ENCODE data around the gene CTTNBP2.

Gene CTTNBP2

DNA sequence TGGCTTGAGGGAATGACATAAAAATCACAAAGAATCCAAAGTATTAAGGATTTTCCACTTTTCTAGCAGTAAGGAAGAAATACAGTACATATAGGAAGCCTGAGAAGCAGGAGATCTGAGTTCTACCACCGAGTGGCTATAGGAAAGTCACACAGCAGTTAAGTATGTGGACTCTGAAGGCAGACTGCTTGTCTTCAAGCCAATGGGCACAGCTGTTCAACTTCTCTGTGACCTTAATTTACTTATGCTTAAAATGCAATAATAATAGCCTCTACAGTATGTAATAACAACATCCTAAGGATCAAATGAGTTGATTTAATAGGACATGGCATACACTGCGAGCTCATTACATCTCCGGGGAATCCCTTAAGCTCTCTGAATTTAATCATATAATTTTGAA lies 68.0 kb downstream of the CTTNBP2 start:
- no peak overlapping the region for H3K4me3 ChIP-seq (ENCODE audit: low read length)
- TF ChIP-seq, protein P1, sequence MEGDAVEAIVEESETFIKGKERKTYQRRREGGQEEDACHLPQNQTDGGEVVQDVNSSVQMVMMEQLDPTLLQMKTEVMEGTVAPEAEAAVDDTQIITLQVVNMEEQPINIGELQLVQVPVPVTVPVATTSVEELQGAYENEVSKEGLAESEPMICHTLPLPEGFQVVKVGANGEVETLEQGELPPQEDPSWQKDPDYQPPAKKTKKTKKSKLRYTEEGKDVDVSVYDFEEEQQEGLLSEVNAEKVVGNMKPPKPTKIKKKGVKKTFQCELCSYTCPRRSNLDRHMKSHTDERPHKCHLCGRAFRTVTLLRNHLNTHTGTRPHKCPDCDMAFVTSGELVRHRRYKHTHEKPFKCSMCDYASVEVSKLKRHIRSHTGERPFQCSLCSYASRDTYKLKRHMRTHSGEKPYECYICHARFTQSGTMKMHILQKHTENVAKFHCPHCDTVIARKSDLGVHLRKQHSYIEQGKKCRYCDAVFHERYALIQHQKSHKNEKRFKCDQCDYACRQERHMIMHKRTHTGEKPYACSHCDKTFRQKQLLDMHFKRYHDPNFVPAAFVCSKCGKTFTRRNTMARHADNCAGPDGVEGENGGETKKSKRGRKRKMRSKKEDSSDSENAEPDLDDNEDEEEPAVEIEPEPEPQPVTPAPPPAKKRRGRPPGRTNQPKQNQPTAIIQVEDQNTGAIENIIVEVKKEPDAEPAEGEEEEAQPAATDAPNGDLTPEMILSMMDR (IDR thresholded peaks at IDR 0.05; ENCODE audit: insufficient read depth, low read depth, low read length, missing control alignments): no peak
- DNase-seq (ENCODE audit: low read depth): no peak

DNA sequence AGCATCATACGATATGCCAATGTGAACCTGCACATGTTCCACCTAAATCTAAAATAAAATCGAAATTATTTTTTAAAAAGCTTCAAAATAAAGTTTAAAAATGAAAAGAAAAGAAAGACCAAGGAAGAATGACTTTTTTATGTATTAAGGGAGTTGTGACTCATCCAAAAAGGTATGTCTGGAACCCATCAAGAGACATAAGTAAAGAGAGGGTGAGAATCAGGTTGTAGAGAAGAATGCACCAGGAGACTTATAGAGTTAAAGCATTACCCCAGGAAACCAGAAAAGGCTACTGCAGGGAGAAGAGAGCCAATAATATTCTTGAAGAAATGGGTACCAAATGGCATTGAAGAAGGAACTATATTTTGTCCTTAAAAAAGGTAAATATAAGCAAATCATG lies 69.8 kb downstream of the CTTNBP2 start:
- TF ChIP-seq, protein P1 (IDR thresholded peaks at IDR 0.05; ENCODE audit: insufficient read depth, low read depth, low read length, missing control alignments): no peak
- peak; percentile 29 for DNase-seq (ENCODE audit: low read depth)
- H3K4me3 ChIP-seq (ENCODE audit: low read length): no peak overlapping the region

DNA sequence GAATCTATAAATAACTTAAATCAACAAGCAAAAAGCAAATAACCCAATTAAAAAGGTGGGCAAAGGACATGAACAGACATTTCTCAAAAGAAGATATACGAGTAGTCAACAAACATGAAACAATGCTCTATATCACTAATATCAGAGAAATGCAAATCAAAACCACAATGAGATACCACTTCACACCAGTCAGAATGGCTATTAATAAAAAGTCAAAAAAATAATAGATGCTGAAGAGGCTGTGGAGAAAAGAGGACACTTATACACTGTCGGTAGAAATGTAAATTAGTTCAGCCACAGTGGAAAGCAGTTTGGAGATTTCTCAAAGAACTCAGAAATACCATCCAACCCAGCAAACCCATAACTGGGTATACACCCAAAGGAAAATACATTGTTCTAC lies 70.6 kb downstream of the CTTNBP2 start:
- no peak overlapping the region for H3K4me3 ChIP-seq (ENCODE audit: low read length)
- TF ChIP-seq, protein P1 (IDR thresholded peaks at IDR 0.05; ENCODE audit: insufficient read depth, low read depth, low read length, missing control alignments): no peak
- no peak for DNase-seq (ENCODE audit: low read depth)

GRCh38 chr7:117800841-117801240 lies 72.4 kb downstream of the CTTNBP2 start:
- TF ChIP-seq, protein P1 (IDR thresholded peaks at IDR 0.05; ENCODE audit: insufficient read depth, low read depth, low read length, missing control alignments): no peak
- no peak overlapping the region for H3K4me3 ChIP-seq (ENCODE audit: low read length)
- no peak for DNase-seq (ENCODE audit: low read depth)

DNA sequence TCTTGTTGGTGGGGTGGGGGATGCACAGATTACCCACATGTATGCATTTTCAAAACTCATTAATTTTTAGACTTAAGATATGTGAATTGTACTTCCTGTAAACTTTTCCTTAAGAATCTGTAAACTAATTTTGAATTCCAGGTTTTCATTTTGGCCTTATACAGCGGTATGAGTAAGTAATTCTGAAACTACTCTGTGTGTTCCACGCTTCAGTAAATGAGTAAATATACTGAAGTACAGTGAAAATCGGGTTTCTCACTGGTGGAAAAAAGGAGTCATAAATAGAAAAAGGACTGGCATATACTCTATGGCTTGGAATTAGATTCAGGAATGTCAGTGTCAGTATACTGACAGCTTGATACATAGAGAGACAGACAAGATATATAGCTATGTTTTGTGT lies 72.8 kb downstream of the CTTNBP2 start:
- H3K4me3 ChIP-seq (ENCODE audit: low read length): no peak overlapping the region
- TF ChIP-seq, protein P1 (IDR thresholded peaks at IDR 0.05; ENCODE audit: insufficient read depth, low read depth, low read length, missing control alignments): no peak
- no peak for DNase-seq (ENCODE audit: low read depth)

- TF ChIP-seq, protein P1 (IDR thresholded peaks at IDR 0.05; ENCODE audit: insufficient read depth, low read depth, low read length, missing control alignments): no peak
- H3K4me3 ChIP-seq (ENCODE audit: low read length): no peak overlapping the region
- DNase-seq (ENCODE audit: low read depth): no peak
Observed at GRCh38 chr7:117796889-117797288, 76.4 kb downstream of the CTTNBP2 start.

GRCh38 chr7:117793976-117794375 lies 79.3 kb downstream of the CTTNBP2 start:
- DNase-seq (ENCODE audit: low read depth): no peak
- TF ChIP-seq, protein P1 (IDR thresholded peaks at IDR 0.05; ENCODE audit: insufficient read depth, low read depth, low read length, missing control alignments): no peak
- H3K4me3 ChIP-seq (ENCODE audit: low read length): no peak overlapping the region

Measured in epithelial cell of esophagus (primary cell).